H1 (cell line): ENCODE measurements around the gene MORC4. TPM values are rescaled to one million over a fixed set of nuclear protein-coding genes. Genes with fewer than 3 reads are reported as not detected.

ENCODE experiments used
- CTCF ChIA-PET: fragments of 300-600 bp; sonication (Branson Sonifier 250); formaldehyde crosslinking; loops from one replicate; lab custom pipeline; 2021; ENCODE audit not compliant: partially characterized antibody; lab: Charles Lee
- POLR2A ChIA-PET: fragments of 300-600 bp; sonication (Branson Sonifier 250); formaldehyde crosslinking; loops from one replicate; lab custom pipeline; 2021; ENCODE audit warnings: inconsistent platforms; ENCODE audit not compliant: partially characterized antibody; lab: Charles Lee
- DNase-seq, 2 experiments: peaks; one replicate each; pipeline versions ENCODE4 v3.0.0 to v3.0.0-alpha.2; 2010 to 2022; ENCODE audit warnings: low spot score in 2 of 2, low read depth in 1 of 2, mixed read lengths in 1 of 2
- FAIRE-seq: peaks from 2 replicates; lab custom pipeline; 2011; peaks lifted over from hg19 to GRCh38; lab: Jason Lieb, UNC
- H2AFZ ChIP-seq: 2 replicates; pipeline ENCODE4 v1.8.1; 2012; ENCODE audit warnings: low read length, inconsistent platforms
- H2AK5ac ChIP-seq: 2 replicates; pipeline ENCODE4 v1.6.1; 2013; ENCODE audit warnings: low read depth, low read length
- H2BK120ac ChIP-seq: replicated peaks from 2 replicates; pipeline ENCODE3; 2013; ENCODE audit warnings: low read depth, low read length, inconsistent platforms
- H2BK12ac ChIP-seq: 2 replicates; pipeline ENCODE4 v1.6.1; 2013; ENCODE audit warnings: low read depth, low read length
- H2BK15ac ChIP-seq: 2 replicates; pipeline ENCODE4 v1.6.1; 2013; ENCODE audit warnings: low read length
- H2BK20ac ChIP-seq: 2 replicates; pipeline ENCODE4 v1.6.1; 2013; ENCODE audit warnings: low read length
- H2BK5ac ChIP-seq: 2 replicates; pipeline ENCODE4 v1.6.1; 2013; ENCODE audit warnings: low read depth, low read length
- H3K14ac ChIP-seq: 2 replicates; pipeline ENCODE4 v1.6.1; 2013; ENCODE audit warnings: inconsistent platforms; ENCODE audit not compliant: insufficient read length
- H3K18ac ChIP-seq: 2 replicates; pipeline ENCODE4 v1.6.1; 2013; ENCODE audit warnings: low read length; ENCODE audit errors: extremely low read depth
- H3K23ac ChIP-seq: 2 replicates; pipeline ENCODE4 v1.6.1; 2013; ENCODE audit warnings: inconsistent platforms; ENCODE audit not compliant: insufficient read length
- H3K23me2 ChIP-seq: 2 replicates; pipeline ENCODE4 v1.6.1; 2013; ENCODE audit warnings: low read depth, low read length
- H3K27ac ChIP-seq: 2 replicates; pipeline ENCODE4 v1.6.1; 2011; ENCODE audit warnings: low read depth, low read length, inconsistent platforms
- H3K27me3 ChIP-seq, 4 experiments: replicated peaks in 1 of 4; 1 replicate in 1 of 4; 2 replicates in 3 of 4; pipeline versions ENCODE4 v1.6.1 to v1.8.1; 2011 to 2013; ENCODE audit warnings: low read length in 3 of 4, mild to moderate bottlenecking in 3 of 4, inconsistent platforms in 2 of 4, mixed read lengths in 2 of 4, moderate library complexity in 1 of 4; ENCODE audit not compliant: control insufficient read depth in 3 of 4, insufficient read depth in 3 of 4; ENCODE audit errors: extremely low read depth in 1 of 4
- H3K36me3 ChIP-seq, 4 experiments: 2 replicates each; pipeline versions ENCODE4 v1.6.1 to v1.8.1; 2011 to 2013; ENCODE audit warnings: mild to moderate bottlenecking in 4 of 4, low read length in 3 of 4, moderate library complexity in 2 of 4, control low read depth in 1 of 4, inconsistent platforms in 1 of 4; ENCODE audit not compliant: insufficient read depth in 4 of 4, control insufficient read depth in 2 of 4
- H3K4ac ChIP-seq: replicated peaks from 2 replicates; pipeline ENCODE3; 2013; ENCODE audit warnings: low read length, low read depth, mixed read lengths, inconsistent platforms; ENCODE audit not compliant: insufficient read length
- H3K4me1 ChIP-seq, 4 experiments: replicated peaks in 1 of 4; 1 replicate in 1 of 4; 2 replicates in 3 of 4; pipeline versions ENCODE4 v1.6.1 to v1.8.1; 2011 to 2013; ENCODE audit warnings: low read length in 3 of 4, inconsistent platforms in 2 of 4, mixed read lengths in 1 of 4; ENCODE audit not compliant: insufficient read depth in 4 of 4, control insufficient read depth in 3 of 4
- H3K4me2 ChIP-seq, 2 experiments: 2 replicates each; pipeline versions ENCODE4 v1.6.1 to v1.8.1; 2011 to 2013; ENCODE audit warnings: low read depth in 2 of 2, low read length in 2 of 2, control low read depth in 1 of 2, inconsistent platforms in 1 of 2, mild to moderate bottlenecking in 1 of 2; ENCODE audit not compliant: insufficient read depth in 1 of 2
- H3K4me3 ChIP-seq, 4 experiments: fragments of 200-600, 300-600 bp in 1 of 4; sonication (generic), shearing (Covaris generic), sonication (Bioruptor Twin) in 1 of 4; 2 replicates each; pipeline versions ENCODE4 v1.5.1 to v1.8.1; 2011 to 2016; ENCODE audit warnings: low read length in 4 of 4, low read depth in 3 of 4, control low read depth in 2 of 4, inconsistent platforms in 2 of 4, mild to moderate bottlenecking in 2 of 4, mixed read lengths in 1 of 4, moderate library complexity in 1 of 4; ENCODE audit not compliant: insufficient read depth in 2 of 4; ENCODE audit errors: extremely low read depth in 1 of 4
- H3K56ac ChIP-seq: replicated peaks from 2 replicates; pipeline ENCODE3; 2013; ENCODE audit warnings: low read depth, mild to moderate bottlenecking, mixed read lengths, low read length, inconsistent platforms; ENCODE audit not compliant: insufficient read length
- H3K79me1 ChIP-seq: 2 replicates; pipeline ENCODE4 v1.6.1; 2013; ENCODE audit warnings: low read depth, low read length, control low read depth
- H3K79me2 ChIP-seq, 2 experiments: 2 replicates each; pipeline versions ENCODE4 v1.6.1 to v1.8.1; 2012 to 2013; ENCODE audit warnings: low read length in 2 of 2, mild to moderate bottlenecking in 2 of 2, inconsistent platforms in 1 of 2; ENCODE audit not compliant: insufficient read depth in 2 of 2, control insufficient read depth in 1 of 2
- H3K9ac ChIP-seq, 4 experiments: replicated peaks in 1 of 4; 1 replicate in 1 of 4; 2 replicates in 3 of 4; pipeline versions ENCODE4 v1.6.1 to v1.8.1; 2011 to 2013; ENCODE audit warnings: low read depth in 3 of 4, low read length in 3 of 4, control low read depth in 2 of 4, mild to moderate bottlenecking in 2 of 4, moderate library complexity in 2 of 4, inconsistent platforms in 1 of 4; ENCODE audit errors: extremely low read depth in 1 of 4
- H3K9me3 ChIP-seq, 2 experiments: 2 replicates each; pipeline versions ENCODE4 v1.6.1 to v1.8.1; 2012 to 2013; ENCODE audit warnings: mild to moderate bottlenecking in 2 of 2, moderate library complexity in 2 of 2, control low read depth in 1 of 2, inconsistent platforms in 1 of 2, low read depth in 1 of 2, low read length in 1 of 2, mixed read lengths in 1 of 2; ENCODE audit not compliant: insufficient read depth in 2 of 2
- H4K20me1 ChIP-seq, 2 experiments: replicated peaks in 1 of 2; 2 replicates each; pipeline versions ENCODE3 to v1.8.1; 2011 to 2013; ENCODE audit warnings: inconsistent platforms in 2 of 2, low read length in 2 of 2, mild to moderate bottlenecking in 1 of 2; ENCODE audit not compliant: insufficient read depth in 2 of 2, control insufficient read depth in 1 of 2
- H4K5ac ChIP-seq: 2 replicates; pipeline ENCODE4 v1.6.1; 2013; ENCODE audit warnings: low read length, low read depth, mixed read lengths, inconsistent platforms; ENCODE audit not compliant: insufficient read length
- H4K8ac ChIP-seq: 2 replicates; pipeline ENCODE4 v1.8.0; 2013; ENCODE audit warnings: mild to moderate bottlenecking, moderate library complexity, low read length, inconsistent platforms; ENCODE audit not compliant: insufficient read depth; ENCODE audit errors: extremely low read depth
- H4K91ac ChIP-seq: replicated peaks from 2 replicates; pipeline ENCODE3; 2013; ENCODE audit warnings: low read length, mixed read lengths, inconsistent platforms; ENCODE audit not compliant: insufficient read length
- TAF7 ChIP-seq: optimal IDR thresholded peaks from 2 replicates; pipeline ENCODE3; 2011; ENCODE audit warnings: low read depth, mild to moderate bottlenecking, inconsistent platforms, low read length, moderate library complexity, borderline replicate concordance
- WGBS, 2 experiments: shearing (Covaris generic) in 1 of 2; methylation state at CpG; one replicate each; pipeline versions ENCODE4 v1.1.6 to v1.1.7; 2013 to 2015; ENCODE audit warnings: low lambda C conversion rate in 2 of 2, mixed read lengths in 2 of 2, inconsistent platforms in 1 of 2, low coverage in 1 of 2, missing lambda C conversion rate in 1 of 2; ENCODE audit not compliant: insufficient replicate concordance in 2 of 2, insufficient coverage in 1 of 2, insufficient read length in 1 of 2; ENCODE audit errors: extremely low coverage in 1 of 2, missing lambda C conversion rate in 1 of 2; 5-methylcytosine and 5-hydroxymethylcytosine counted together
- polyA plus RNA-seq, 7 experiments: library from polyadenylated mRNA; depleted of rRNA in 3 of 7; stranded (reverse) in 5 of 7; unstranded in 2 of 7; fragments of >200 nt in 5 of 7; fragments of 200-250 nt in 2 of 7; gene quantifications; 1 replicate in 5 of 7; 2 replicates in 1 of 7; 4 replicates in 1 of 7; pipeline versions ENCODE4 v1.2.1 to v1.2.3, GENCODE V29; 2011 to 2013; ENCODE audit warnings: missing spikeins in 2 of 7, mixed read lengths in 2 of 7
- total RNA-seq: library from RNA; stranded (reverse); fragmentation: NEBNext Ultra II Directional; extraction: Animal tissue kit (Norgen Biotek cat#: 25700); gene quantifications from 2 replicates; pipeline ENCODE4 v1.2.1, GENCODE V29; 2021

The MORC4 gene
- total and polyA plus RNA-seq, 2 of the 8 experiments (the other 6 are each of a cell fraction or from before 2014, with no cell fraction given): 1.4 to 2.5 TPM

DNA sequence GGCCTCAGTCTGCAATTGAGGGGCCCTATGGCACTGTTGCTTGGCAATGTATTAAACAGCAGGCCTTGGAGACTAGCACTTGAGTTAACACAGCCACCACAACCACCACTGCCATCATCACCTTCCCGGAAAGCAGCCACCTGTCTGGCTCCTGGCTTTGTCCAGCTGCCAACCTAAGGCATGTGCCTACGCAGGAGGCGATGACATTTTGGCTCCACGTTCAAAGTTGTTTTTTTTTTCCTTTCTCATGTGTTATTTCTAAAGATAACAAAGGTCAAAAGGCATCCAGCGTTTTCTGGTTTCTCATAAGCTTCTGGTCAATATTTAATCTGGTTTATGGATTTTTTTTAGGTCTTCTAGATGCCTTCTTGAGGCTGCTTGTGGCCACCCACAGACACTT lies 72.3 kb downstream of the MORC4 start:
- POLR2A ChIA-PET: no interaction called here

More for the DNA sequence above, 72.3 kb downstream of the MORC4 start:
- Histone ChIP-seq H3K56ac (no peak overlapping the region), H3K4ac (no peak overlapping the region), H2BK12ac (no peak overlapping the region), H3K23me2 (no peaks in the 10 kb centered on the region), H2BK5ac (no peak overlapping the region), H4K91ac (no peak overlapping the region), H2BK20ac (no peak overlapping the region), H3K27me3 (no peaks in the 10 kb centered on the region), H3K18ac (no peak overlapping the region), H3K36me3 (no peaks in the 10 kb centered on the region), H3K9ac (no peak overlapping the region), H3K14ac (no peak overlapping the region), H3K79me2 (no peaks in the 10 kb centered on the region), H3K79me1 (no peaks in the 10 kb centered on the region), H4K20me1 (no peaks in the 10 kb centered on the region), H4K8ac (no peak overlapping the region), H3K9me3 (no peaks in the 10 kb centered on the region), H3K4me3 (no peak overlapping the region), H3K27ac (no peak overlapping the region), H3K4me2 (no peak overlapping the region), H2AFZ (no peak overlapping the region), H2BK120ac (no peak overlapping the region), H3K23ac (no peak overlapping the region), H3K4me1 (no peaks in the 10 kb centered on the region), H4K5ac (no peak overlapping the region), H2AK5ac (no peak overlapping the region), H2BK15ac (no peak overlapping the region)
- FAIRE-seq (no peak), DNase-seq (no peak)
- TF ChIP-seq TAF7: no peak
- 79% methylated on average over 3 of the region's 5 CpGs; no CpG with 5 or more reads in 1 of the 2 experiments for WGBS, 2 experiments
- CTCF ChIA-PET: interaction anchor here (0.6 kb wide), 1 partner anchor 24 kb away, joined by 3 read pairs; the partner anchor contains the start of gene RIPPLY1
